ENCODE measurements around the gene THEMIS2. TPM values are rescaled to one million over a fixed set of nuclear protein-coding genes. Genes with fewer than 3 reads are reported as not detected.

The THEMIS2 gene
- total RNA-seq, 1 experiment from 2014 or later: 5.7 TPM

- TF ChIP-seq EZH2phosphoT487 (IDR thresholded peaks at IDR 0.05; ENCODE audit: borderline replicate concordance, low read length) (no peak), EZH2 (IDR thresholded peaks at IDR 0.05; ENCODE audit: low read length, unreplicated experiment) (no peak), CTCF (conservative IDR thresholded peaks at IDR 0.05; ENCODE audit: low read depth, low read length) (no peak)
- DNase-seq: no peak
- Histone ChIP-seq H3K36me3 (ENCODE audit: low read depth, low read length) (peaks cover 4% of the 10 kb centered on the region; the same call in 1 of the 2 replicates), H3K9me3 (ENCODE audit: low read length) (no peaks in the 10 kb centered on the region), H3K27ac (ENCODE audit: low read length) (no peak overlapping the region), H3F3A (ENCODE audit: low read length, unreplicated experiment) (no peaks in the 10 kb centered on the region), H3K4me1 (ENCODE audit: insufficient read depth, low read length) (no peaks in the 10 kb centered on the region), H4K20me1 (ENCODE audit: low read length) (no peaks in the 10 kb centered on the region), H3K4me3 (ENCODE audit: low read length) (no peak overlapping the region), H3K9me2 (replicated peaks; ENCODE audit: low read length) (no peaks in the 10 kb centered on the region), H3K9ac (ENCODE audit: low read length) (no peak overlapping the region), H3K79me2 (ENCODE audit: low read length) (no peaks in the 10 kb centered on the region), H3K4me2 (ENCODE audit: low read length) (no peak overlapping the region), H2AFZ (ENCODE audit: low read length) (no peak overlapping the region), H3K27me3 (ENCODE audit: low read length) (no peaks in the 10 kb centered on the region)
- no TSS peak for BruUV-seq (replicated peaks)
- intact Hi-C loops (cut with micrococcal nuclease): no loop called here
- CTCF ChIA-PET: no interaction called here
- POLR2A ChIA-PET (ENCODE audit: unreplicated experiment): no interaction called here
- ATAC-seq: no peak
Measured at GRCh38 chr1:27885114-27885528, 12.8 kb downstream of the THEMIS2 start.

- Histone ChIP-seq H3K4me2 (ENCODE audit: low read length) (no peak overlapping the region), H3K9me3 (ENCODE audit: low read length) (no peaks in the 10 kb centered on the region), H3K79me2 (ENCODE audit: low read length) (no peaks in the 10 kb centered on the region), H3F3A (ENCODE audit: low read length, unreplicated experiment) (no peaks in the 10 kb centered on the region), H3K36me3 (ENCODE audit: low read depth, low read length) (peaks cover 4% of the 10 kb centered on the region; the same call in 1 of the 2 replicates), H3K9me2 (replicated peaks; ENCODE audit: low read length) (no peaks in the 10 kb centered on the region), H3K27ac (ENCODE audit: low read length) (no peak overlapping the region), H2AFZ (ENCODE audit: low read length) (no peak overlapping the region), H3K27me3 (ENCODE audit: low read length) (no peaks in the 10 kb centered on the region), H3K4me1 (ENCODE audit: insufficient read depth, low read length) (no peaks in the 10 kb centered on the region), H3K9ac (ENCODE audit: low read length) (no peak overlapping the region), H4K20me1 (ENCODE audit: low read length) (no peaks in the 10 kb centered on the region), H3K4me3 (ENCODE audit: low read length) (no peak overlapping the region)
- DNase-seq (no peak), ATAC-seq (no peak)
- ChIA-PET CTCF (no interaction called here), POLR2A (ENCODE audit: unreplicated experiment) (no interaction called here)
- BruUV-seq (replicated peaks): no TSS peak
- intact Hi-C loops (cut with micrococcal nuclease): no loop called here
- TF ChIP-seq EZH2phosphoT487 (IDR thresholded peaks at IDR 0.05; ENCODE audit: borderline replicate concordance, low read length) (no peak), EZH2 (IDR thresholded peaks at IDR 0.05; ENCODE audit: low read length, unreplicated experiment) (no peak), CTCF (conservative IDR thresholded peaks at IDR 0.05; ENCODE audit: low read depth, low read length) (no peak)
Measured at GRCh38 chr1:27885621-27886352, 13.4 kb downstream of the THEMIS2 start.

- Histone ChIP-seq H3K36me3 (ENCODE audit: low read depth, low read length) (peaks cover 7% of the 10 kb centered on the region; the same call in 1 of the 2 replicates), H3K4me1 (ENCODE audit: insufficient read depth, low read length) (no peaks in the 10 kb centered on the region), H3F3A (ENCODE audit: low read length, unreplicated experiment) (no peaks in the 10 kb centered on the region), H3K27ac (ENCODE audit: low read length) (no peak overlapping the region), H3K9me3 (ENCODE audit: low read length) (no peaks in the 10 kb centered on the region), H2AFZ (ENCODE audit: low read length) (no peak overlapping the region), H3K9me2 (replicated peaks; ENCODE audit: low read length) (no peaks in the 10 kb centered on the region), H3K79me2 (ENCODE audit: low read length) (no peaks in the 10 kb centered on the region), H3K4me2 (ENCODE audit: low read length) (no peak overlapping the region), H3K9ac (ENCODE audit: low read length) (no peak overlapping the region), H3K27me3 (ENCODE audit: low read length) (no peaks in the 10 kb centered on the region), H3K4me3 (ENCODE audit: low read length) (no peak overlapping the region), H4K20me1 (ENCODE audit: low read length) (no peaks in the 10 kb centered on the region)
- DNase-seq (no peak), ATAC-seq (no peak)
- ChIA-PET CTCF (no interaction called here), POLR2A (ENCODE audit: unreplicated experiment) (no interaction called here)
- TF ChIP-seq CTCF (conservative IDR thresholded peaks at IDR 0.05; ENCODE audit: low read depth, low read length) (no peak), EZH2 (IDR thresholded peaks at IDR 0.05; ENCODE audit: low read length, unreplicated experiment) (no peak), EZH2phosphoT487 (IDR thresholded peaks at IDR 0.05; ENCODE audit: borderline replicate concordance, low read length) (no peak)
- intact Hi-C loops (cut with micrococcal nuclease): no loop called here
- no TSS peak for BruUV-seq (replicated peaks)
Measured at GRCh38 chr1:27886353-27886679, 14.0 kb downstream of the THEMIS2 start.

Data from PC-3 (cell line).